Uterus (tissue), 4 donors: ENCODE results near the gene CCT6B. TPM values are rescaled to one million over a fixed set of nuclear protein-coding genes. Genes with fewer than 3 reads are reported as not detected.
"Not testable (repeated sequence)": the region's sequence is repeated elsewhere in the genome, so short reads cannot be mapped to it uniquely, and the experiment has no call there.

ENCODE experiments used
- DNase-seq, 2 donors: peaks; one replicate each; pipeline ENCODE4 v3.0.0-alpha.2; 2019 to 2020
- H3K27ac ChIP-seq, 2 donors: fragments of 200-600 bp; sonication (generic); 1 replicate in 1 of 2; 2 replicates in 1 of 2; pipeline ENCODE4 v1.5.1; 2016 to 2018
- H3K27me3 ChIP-seq, 2 donors: fragments of 200-600 bp; sonication (generic); one replicate each; pipeline ENCODE4 v1.5.1; 2018 to 2019; ENCODE audit warnings: control low read depth in 1 of 2
- H3K36me3 ChIP-seq, 2 donors: fragments of 200-600 bp; sonication (generic); one replicate each; pipeline ENCODE4 v1.5.1; 2019; ENCODE audit warnings: control low read depth in 1 of 2
- H3K4me1 ChIP-seq, 2 donors: fragments of 200-600 bp; sonication (generic); one replicate each; pipeline ENCODE4 v1.5.1; 2018 to 2019; ENCODE audit warnings: control low read depth in 1 of 2
- H3K4me3 ChIP-seq, 2 donors: fragments of 200-600 bp; sonication (generic); 1 replicate in 1 of 2; 2 replicates in 1 of 2; pipeline ENCODE4 v1.5.1; 2018 to 2019; ENCODE audit warnings: mild to moderate bottlenecking in 1 of 2
- H3K9me3 ChIP-seq, 2 donors: fragments of 200-600 bp; sonication (generic); one replicate each; pipeline ENCODE4 v1.5.1; 2019; ENCODE audit warnings: control low read depth in 1 of 2
- CTCF ChIP-seq, 4 experiments: fragments of 200-600 bp in 2 of 4; fragments of 450-650 bp in 2 of 4; sonication (generic) in 2 of 4; IDR thresholded peaks; one replicate each; pipeline ENCODE4 v1.5.1; 2016 to 2019; ENCODE audit warnings: antibody characterized with exemption in 4 of 4, mild to moderate bottlenecking in 2 of 4, moderate library complexity in 1 of 4
- POLR2A ChIP-seq, 2 donors: fragments of 450-650 bp; IDR thresholded peaks; one replicate each; pipeline ENCODE4 v1.6.1; 2016; ENCODE audit warnings: antibody characterized with exemption in 2 of 2, mild to moderate bottlenecking in 1 of 2, moderate library complexity in 1 of 2
- intact Hi-C: fragments of 100-400 bp; cut with DNase I; formaldehyde crosslinking; loops from one replicate; pipeline ENCODE4 v1.15.1; 2023; ENCODE audit warnings: low total_unique reads
- total RNA-seq, 4 donors: library from RNA; depleted of rRNA in 3 of 4; stranded (reverse); fragments of >200 nt in 3 of 4; gene quantifications; one replicate each; pipeline versions ENCODE4 v1.1.0 to v1.2.4, GENCODE V29; 2014 to 2023
- donor health status: DM: yes; HTN: yes; CAD: no.

CCT6B gene
- total RNA-seq, 4 donors from 2014 or later: 0.77 to 9.3 (median 7.1) TPM

- Histone ChIP-seq H3K36me3 (no peaks in the 10 kb centered on the region), H3K27ac (no peak overlapping the region), H3K4me1 (peaks cover 5 to 8% of the 10 kb centered on the region in 2 donors), H3K9me3 (no peaks in the 10 kb centered on the region), H3K4me3 (no peak overlapping the region), H3K27me3 (no peaks in the 10 kb centered on the region)
- intact Hi-C loops: no loop called here
- no peak for TF ChIP-seq CTCF (IDR thresholded peaks at IDR 0.05)
- no peak for TF ChIP-seq POLR2A (IDR thresholded peaks at IDR 0.05)
- DNase-seq: no peak
Measured at GRCh38 chr17:34958438-34958837, 2.8 kb downstream of the CCT6B start.

GRCh38 chr17:34950780-34951179, 10.5 kb downstream of the CCT6B start:
- H3K27me3 ChIP-seq, H3K9me3 ChIP-seq, H3K36me3 ChIP-seq, intact Hi-C loops, H3K4me3 ChIP-seq, H3K4me1 ChIP-seq, H3K27ac ChIP-seq, DNase-seq: not testable (repeated sequence)

- Histone ChIP-seq H3K36me3 (no peaks in the 10 kb centered on the region), H3K4me3 (no peak overlapping the region), H3K27me3 (no peaks in the 10 kb centered on the region), H3K27ac (no peak overlapping the region), H3K9me3 (no peaks in the 10 kb centered on the region), H3K4me1 (no peaks in the 10 kb centered on the region)
- intact Hi-C loops: no loop called here
- TF ChIP-seq CTCF (IDR thresholded peaks at IDR 0.05): no peak
- TF ChIP-seq POLR2A (IDR thresholded peaks at IDR 0.05): no peak
- DNase-seq: no peak
Measured at GRCh38 chr17:34930283-34930682, 31.0 kb downstream of the CCT6B start.

- intact Hi-C loops: no loop called here
Measured at GRCh38 chr17:34926661-34927060, 34.6 kb downstream of the CCT6B start.

GRCh38 chr17:34920676-34921075, 40.6 kb downstream of the CCT6B start:
- TF ChIP-seq CTCF (IDR thresholded peaks at IDR 0.05) (no peak), POLR2A (IDR thresholded peaks at IDR 0.05) (no peak)
- intact Hi-C loops: no loop called here
- Histone ChIP-seq H3K9me3 (no peaks in the 10 kb centered on the region), H3K36me3 (no peaks in the 10 kb centered on the region), H3K4me3 (no peak overlapping the region), H3K27me3 (no peaks in the 10 kb centered on the region), H3K27ac (no peak overlapping the region), H3K4me1 (no peaks in the 10 kb centered on the region)
- no peak for DNase-seq

More at GRCh38 chr17:34926661-34927060, 34.6 kb downstream of the CCT6B start:
- Histone ChIP-seq H3K27ac (no peak overlapping the region), H3K27me3 (no peaks in the 10 kb centered on the region), H3K9me3 (no peaks in the 10 kb centered on the region), H3K36me3 (no peaks in the 10 kb centered on the region), H3K4me3 (no peak overlapping the region), H3K4me1 (no peaks in the 10 kb centered on the region)
- no peak for DNase-seq
- no peak for TF ChIP-seq CTCF (IDR thresholded peaks at IDR 0.05)
- TF ChIP-seq POLR2A (IDR thresholded peaks at IDR 0.05): no peak

GRCh38 chr17:34917381-34917780, 43.9 kb downstream of the CCT6B start:
- H3K9me3 ChIP-seq: no peaks in the 10 kb centered on the region

More at GRCh38 chr17:34917381-34917780, 43.9 kb downstream of the CCT6B start:
- intact Hi-C loops: no loop called here
- H3K27me3 ChIP-seq: no peaks in the 10 kb centered on the region
- H3K4me3 ChIP-seq: no peak overlapping the region
- no peaks in the 10 kb centered on the region for H3K36me3 ChIP-seq
- no peak for DNase-seq
- TF ChIP-seq POLR2A (IDR thresholded peaks at IDR 0.05): no peak
- TF ChIP-seq CTCF (IDR thresholded peaks at IDR 0.05): no peak
- no peak overlapping the region for H3K27ac ChIP-seq
- no peaks in the 10 kb centered on the region for H3K4me1 ChIP-seq
